Peyer's patch (tissue), 4 donors: ENCODE results near the gene ZNF808. TPM values are rescaled to one million over a fixed set of nuclear protein-coding genes. Genes with fewer than 3 reads are reported as not detected.
"Not testable (repeated sequence)": the region's sequence is repeated elsewhere in the genome, so short reads cannot be mapped to it uniquely, and the experiment has no call there.

Experiments used
- DNase-seq, 3 donors: peaks; one replicate each; pipeline ENCODE4 v3.0.0-alpha.2; 2017 to 2019
- H3K27ac ChIP-seq, 4 donors: fragments of 200-600 bp; sonication (generic); one replicate each; pipeline ENCODE4 v1.5.1; 2016 to 2019
- H3K27me3 ChIP-seq, 2 donors: fragments of 200-600 bp; sonication (generic); one replicate each; pipeline ENCODE4 v1.5.1; 2019
- H3K36me3 ChIP-seq, 3 donors: fragments of 200-600 bp; sonication (generic); one replicate each; pipeline ENCODE4 v1.5.1; 2016 to 2019
- H3K4me1 ChIP-seq, 4 donors: fragments of 200-600 bp; sonication (generic); one replicate each; pipeline ENCODE4 v1.5.1; 2016 to 2019
- H3K4me3 ChIP-seq, 4 donors: fragments of 200-600 bp; sonication (generic); 1 replicate in 3 of 4; 2 replicates in 1 of 4; pipeline ENCODE4 v1.5.1; 2016 to 2019; ENCODE audit warnings: mild to moderate bottlenecking in 1 of 4
- H3K9me3 ChIP-seq, 4 donors: fragments of 200-600 bp; sonication (generic); one replicate each; pipeline ENCODE4 v1.5.1; 2016 to 2019; ENCODE audit warnings: mild to moderate bottlenecking in 1 of 4
- POLR2A ChIP-seq, 2 donors: fragments of 450-650 bp; IDR thresholded peaks; one replicate each; pipeline ENCODE4 v1.5.1; 2017; ENCODE audit warnings: antibody characterized with exemption in 2 of 2, mild to moderate bottlenecking in 2 of 2, moderate library complexity in 2 of 2
- total RNA-seq, 4 donors: library from RNA; depleted of rRNA; stranded (reverse); fragments of >200 nt; gene quantifications; one replicate each; pipeline ENCODE4 v1.1.0, GENCODE V29; 2016
- TF ChIP-seq, protein P1 (sequence below), 6 experiments: fragments of 450-650 bp in 4 of 6; fragments of 200-600 bp in 2 of 6; sonication (generic) in 1 of 6; IDR thresholded peaks; one replicate each; pipeline ENCODE4 v1.5.1; 2017 to 2019; ENCODE audit warnings: antibody characterized with exemption in 6 of 6, mild to moderate bottlenecking in 3 of 6, moderate library complexity in 1 of 6

The ZNF808 gene
- total RNA-seq, 4 donors from 2014 or later = 30.5 to 56.9 (median 42.0) TPM

DNA sequence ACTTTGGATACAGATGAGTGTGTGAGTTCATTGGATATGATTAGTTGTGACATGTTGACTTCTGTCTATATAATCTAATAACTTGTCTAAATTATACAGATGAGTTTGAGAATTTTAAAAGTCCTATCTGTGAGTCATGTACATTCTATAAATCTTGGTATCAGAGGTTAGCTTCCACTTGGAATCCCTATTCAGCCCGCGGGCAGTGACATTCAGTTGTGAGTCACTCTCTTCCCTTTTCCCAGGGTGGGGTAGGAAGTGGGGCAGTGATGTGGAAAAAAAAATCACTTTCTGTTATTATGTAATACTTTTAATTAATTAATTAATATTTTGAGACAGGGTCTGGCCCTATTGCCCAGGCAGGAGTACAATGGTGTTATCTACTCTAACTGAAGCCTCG is 33.0 kb upstream of the ZNF808 start:
- H3K36me3 ChIP-seq = no peaks in the 10 kb centered on the region
- TF ChIP-seq, protein P1, sequence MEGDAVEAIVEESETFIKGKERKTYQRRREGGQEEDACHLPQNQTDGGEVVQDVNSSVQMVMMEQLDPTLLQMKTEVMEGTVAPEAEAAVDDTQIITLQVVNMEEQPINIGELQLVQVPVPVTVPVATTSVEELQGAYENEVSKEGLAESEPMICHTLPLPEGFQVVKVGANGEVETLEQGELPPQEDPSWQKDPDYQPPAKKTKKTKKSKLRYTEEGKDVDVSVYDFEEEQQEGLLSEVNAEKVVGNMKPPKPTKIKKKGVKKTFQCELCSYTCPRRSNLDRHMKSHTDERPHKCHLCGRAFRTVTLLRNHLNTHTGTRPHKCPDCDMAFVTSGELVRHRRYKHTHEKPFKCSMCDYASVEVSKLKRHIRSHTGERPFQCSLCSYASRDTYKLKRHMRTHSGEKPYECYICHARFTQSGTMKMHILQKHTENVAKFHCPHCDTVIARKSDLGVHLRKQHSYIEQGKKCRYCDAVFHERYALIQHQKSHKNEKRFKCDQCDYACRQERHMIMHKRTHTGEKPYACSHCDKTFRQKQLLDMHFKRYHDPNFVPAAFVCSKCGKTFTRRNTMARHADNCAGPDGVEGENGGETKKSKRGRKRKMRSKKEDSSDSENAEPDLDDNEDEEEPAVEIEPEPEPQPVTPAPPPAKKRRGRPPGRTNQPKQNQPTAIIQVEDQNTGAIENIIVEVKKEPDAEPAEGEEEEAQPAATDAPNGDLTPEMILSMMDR (IDR thresholded peaks at IDR 0.05) = no peak
- TF ChIP-seq POLR2A (IDR thresholded peaks at IDR 0.05) = no peak
- H3K9me3 ChIP-seq = peaks cover 0 to 48% (median 9%) of the 10 kb centered on the region in 4 donors
- H3K4me1 ChIP-seq = no peaks in the 10 kb centered on the region
- no peaks in the 10 kb centered on the region for H3K27me3 ChIP-seq
- H3K4me3 ChIP-seq = no peak overlapping the region
- no peak overlapping the region for H3K27ac ChIP-seq
- DNase-seq = no peak

DNA sequence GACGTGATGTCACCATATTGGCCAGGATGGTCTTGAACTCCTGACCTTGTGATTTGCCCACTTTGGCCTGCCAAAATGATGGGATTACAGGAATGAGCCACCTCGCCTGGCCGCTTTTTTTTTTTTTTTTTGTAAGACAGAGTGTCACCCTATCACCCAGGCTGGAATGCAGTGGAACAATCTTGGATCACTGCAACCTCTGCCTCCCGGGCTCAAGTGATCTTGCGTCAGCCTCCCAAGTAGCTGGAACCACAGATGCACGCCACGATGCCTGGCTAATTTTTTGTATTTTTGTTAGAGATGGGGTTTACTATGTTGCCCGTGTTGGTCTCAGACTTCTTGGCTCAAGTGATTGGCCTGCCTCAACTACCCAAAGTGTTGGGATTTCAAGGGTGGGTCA is 28.9 kb upstream of the ZNF808 start:
- TF ChIP-seq, protein P1 (IDR thresholded peaks at IDR 0.05) = no peak
- TF ChIP-seq POLR2A (IDR thresholded peaks at IDR 0.05) = no peak
- Histone ChIP-seq H3K27ac (no peak overlapping the region), H3K4me1 (no peaks in the 10 kb centered on the region), H3K36me3 (peaks cover 0 to 5% (median 0%) of the 10 kb centered on the region in 3 donors), H3K9me3 (peaks cover 0 to 26% (median 3%) of the 10 kb centered on the region in 4 donors), H3K4me3 (no peak overlapping the region), H3K27me3 (no peaks in the 10 kb centered on the region)
- DNase-seq = no peak

DNA sequence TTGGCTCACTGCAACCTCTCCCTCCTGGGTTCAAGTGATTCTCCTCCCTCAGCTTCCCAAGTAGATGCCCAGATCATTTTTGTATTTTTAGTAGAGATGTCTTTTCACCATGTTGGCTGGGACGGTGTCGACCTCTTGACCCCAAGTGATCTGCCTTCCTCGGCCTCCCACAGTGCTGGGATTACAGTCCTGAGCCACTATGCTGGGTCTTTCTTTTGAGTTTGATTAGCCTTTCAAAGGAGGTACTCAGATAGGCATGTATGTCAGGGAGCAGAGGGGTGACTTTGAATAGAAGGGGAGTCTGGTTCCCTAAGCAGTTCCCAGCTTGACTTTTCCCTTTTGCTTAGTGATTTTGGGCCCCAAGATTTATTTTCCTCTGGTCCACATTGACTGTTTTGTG is 27.0 kb upstream of the ZNF808 start:
- not testable (repeated sequence) for H3K4me1 ChIP-seq, DNase-seq, H3K27me3 ChIP-seq, H3K27ac ChIP-seq, H3K36me3 ChIP-seq, H3K4me3 ChIP-seq
- H3K9me3 ChIP-seq = peaks cover 0 to 16% (median 2%) of the 10 kb centered on the region in 4 donors

DNA sequence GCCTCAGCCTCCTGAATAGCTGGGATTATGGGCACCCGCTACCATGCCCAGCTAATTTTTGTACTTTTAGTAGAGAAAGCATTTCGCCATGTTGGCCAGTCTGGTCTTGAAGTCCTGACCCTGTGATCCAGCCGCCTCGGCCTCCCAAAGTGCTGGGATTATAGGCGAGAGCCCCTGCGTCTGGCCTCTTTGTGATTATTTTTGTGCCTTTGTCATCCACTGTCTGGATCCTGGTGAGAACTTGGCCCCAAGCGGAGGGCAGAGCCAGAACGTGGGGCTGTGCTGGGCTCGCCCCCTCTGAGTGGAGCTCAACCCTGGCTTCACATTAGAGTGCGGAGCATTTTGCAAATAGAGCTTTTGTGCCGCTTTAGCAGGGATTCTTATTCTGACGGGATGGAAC is 26.5 kb upstream of the ZNF808 start:
- H3K27ac ChIP-seq, H3K4me3 ChIP-seq, DNase-seq, H3K27me3 ChIP-seq, H3K36me3 ChIP-seq, H3K4me1 ChIP-seq: not testable (repeated sequence)
- peaks cover 0 to 15% (median 2%) of the 10 kb centered on the region in 4 donors for H3K9me3 ChIP-seq

DNA sequence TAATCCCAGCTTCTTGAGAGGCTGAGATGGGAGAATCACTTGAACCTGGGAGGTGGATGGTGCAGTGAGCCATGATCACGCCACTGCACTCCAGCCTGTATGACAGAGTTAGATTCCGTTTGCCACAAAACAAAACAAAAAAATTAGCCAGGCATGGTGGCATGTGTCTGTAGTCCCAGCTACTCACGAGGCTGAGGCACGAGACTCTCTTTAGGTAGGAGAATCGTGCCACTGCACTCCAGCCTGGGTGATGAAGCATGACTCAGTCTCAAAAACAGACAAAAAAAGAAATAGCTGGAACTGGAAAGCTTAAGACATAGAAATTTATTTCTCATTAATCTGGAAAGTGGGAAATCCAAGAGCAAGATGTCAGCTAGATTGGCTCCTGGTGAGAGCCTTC is 20.2 kb upstream of the ZNF808 start:
- Histone ChIP-seq H3K4me3 (no peak overlapping the region), H3K36me3 (peaks cover 0 to 9% (median 0%) of the 10 kb centered on the region in 3 donors), H3K27ac (no peak overlapping the region), H3K4me1 (no peaks in the 10 kb centered on the region), H3K27me3 (no peaks in the 10 kb centered on the region), H3K9me3 (peaks cover 0 to 19% (median 0%) of the 10 kb centered on the region in 4 donors)
- no peak for DNase-seq
- no peak for TF ChIP-seq POLR2A (IDR thresholded peaks at IDR 0.05)
- TF ChIP-seq, protein P1 (IDR thresholded peaks at IDR 0.05) = no peak

- no peak for DNase-seq
- H3K4me1 ChIP-seq = no peaks in the 10 kb centered on the region
- H3K4me3 ChIP-seq = no peak overlapping the region
- no peaks in the 10 kb centered on the region for H3K27me3 ChIP-seq
- H3K9me3 ChIP-seq = peaks cover 0 to 14% (median 0%) of the 10 kb centered on the region in 4 donors
- no peak overlapping the region for H3K27ac ChIP-seq
- TF ChIP-seq, protein P1 (IDR thresholded peaks at IDR 0.05) = no peak
- no peak for TF ChIP-seq POLR2A (IDR thresholded peaks at IDR 0.05)
- no peaks in the 10 kb centered on the region for H3K36me3 ChIP-seq
Measured at GRCh38 chr19:52516191-52516590, 11.3 kb upstream of the ZNF808 start.

- H3K4me1 ChIP-seq = no peaks in the 10 kb centered on the region
- DNase-seq = no peak
- H3K27ac ChIP-seq = no peak overlapping the region
- H3K9me3 ChIP-seq = peaks cover 0 to 16% (median 0%) of the 10 kb centered on the region in 4 donors
- TF ChIP-seq, protein P1 (IDR thresholded peaks at IDR 0.05) = no peak
- TF ChIP-seq POLR2A (IDR thresholded peaks at IDR 0.05) = no peak
- H3K36me3 ChIP-seq = no peaks in the 10 kb centered on the region
- H3K4me3 ChIP-seq = no peak overlapping the region
- H3K27me3 ChIP-seq = no peaks in the 10 kb centered on the region
Measured at GRCh38 chr19:52518646-52519045, 8.8 kb upstream of the ZNF808 start.

DNA sequence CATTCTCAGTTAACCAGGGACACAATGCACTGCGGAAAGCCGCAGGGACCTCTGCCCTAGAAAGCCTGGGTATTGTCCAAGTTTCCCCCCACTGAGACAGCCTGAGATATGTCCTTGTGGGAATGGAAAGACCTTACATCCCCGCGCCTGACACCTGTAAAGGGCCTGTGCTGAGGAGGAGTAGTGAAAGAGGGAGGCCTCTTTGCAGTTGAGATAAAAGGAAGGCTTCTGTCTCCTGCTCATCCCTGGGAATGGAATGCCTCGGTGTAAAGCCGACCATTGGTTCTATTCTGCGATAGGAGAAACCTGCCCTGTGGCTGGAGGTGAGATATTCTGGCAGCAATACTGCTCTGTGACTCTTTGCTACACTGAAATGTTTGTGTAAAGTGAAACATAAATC is 8.3 kb upstream of the ZNF808 start:
- peaks cover 0 to 16% (median 0%) of the 10 kb centered on the region in 4 donors for H3K9me3 ChIP-seq
- not testable (repeated sequence) for H3K27ac ChIP-seq, DNase-seq, H3K36me3 ChIP-seq, H3K4me3 ChIP-seq, H3K4me1 ChIP-seq, H3K27me3 ChIP-seq
